Measurements from ENCODE around the gene NAPA. TPM values are rescaled to one million over a fixed set of nuclear protein-coding genes. Genes with fewer than 3 reads are reported as not detected.

The NAPA gene
- total and polyA plus RNA-seq, 8 donors, result 46.1 to 170 (median 106) TPM

- Histone ChIP-seq H3K4me1 (peaks cover 7 to 18% (median 10%) of the 10 kb centered on the region in 4 donors), H3K36me3 (no peaks in the 10 kb centered on the region), H3K4me3 (no peak overlapping the region), H3K27me3 (peaks cover 5 to 43% (median 19%) of the 10 kb centered on the region in 3 donors), H3K9me3 (no peaks in the 10 kb centered on the region), H3K27ac (no peak overlapping the region)
- no peak for DNase-seq
- intact Hi-C loops (cut with DNase I; ENCODE audit: low total_unique reads), result no loop called here
- TF ChIP-seq POLR2A (IDR thresholded peaks at IDR 0.05) (no peak), POLR2AphosphoS5 (IDR thresholded peaks at IDR 0.05) (no peak), EP300 (IDR thresholded peaks at IDR 0.05) (no peak)
- TF ChIP-seq, protein P1, sequence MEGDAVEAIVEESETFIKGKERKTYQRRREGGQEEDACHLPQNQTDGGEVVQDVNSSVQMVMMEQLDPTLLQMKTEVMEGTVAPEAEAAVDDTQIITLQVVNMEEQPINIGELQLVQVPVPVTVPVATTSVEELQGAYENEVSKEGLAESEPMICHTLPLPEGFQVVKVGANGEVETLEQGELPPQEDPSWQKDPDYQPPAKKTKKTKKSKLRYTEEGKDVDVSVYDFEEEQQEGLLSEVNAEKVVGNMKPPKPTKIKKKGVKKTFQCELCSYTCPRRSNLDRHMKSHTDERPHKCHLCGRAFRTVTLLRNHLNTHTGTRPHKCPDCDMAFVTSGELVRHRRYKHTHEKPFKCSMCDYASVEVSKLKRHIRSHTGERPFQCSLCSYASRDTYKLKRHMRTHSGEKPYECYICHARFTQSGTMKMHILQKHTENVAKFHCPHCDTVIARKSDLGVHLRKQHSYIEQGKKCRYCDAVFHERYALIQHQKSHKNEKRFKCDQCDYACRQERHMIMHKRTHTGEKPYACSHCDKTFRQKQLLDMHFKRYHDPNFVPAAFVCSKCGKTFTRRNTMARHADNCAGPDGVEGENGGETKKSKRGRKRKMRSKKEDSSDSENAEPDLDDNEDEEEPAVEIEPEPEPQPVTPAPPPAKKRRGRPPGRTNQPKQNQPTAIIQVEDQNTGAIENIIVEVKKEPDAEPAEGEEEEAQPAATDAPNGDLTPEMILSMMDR (IDR thresholded peaks at IDR 0.05), result no peak
- 85 to 89% (median 87%) methylated on average over 17 to 22 of the region's 22 CpGs for WGBS, 5 donors
Observed at GRCh38 chr19:47544476-47544875, 29.6 kb upstream of the NAPA start.

GRCh38 chr19:47544075-47544474 is 29.2 kb upstream of the NAPA start:
- intact Hi-C loops (cut with DNase I; ENCODE audit: low total_unique reads), result no loop called here
- peaks cover 7 to 18% (median 10%) of the 10 kb centered on the region in 4 donors for H3K4me1 ChIP-seq
- H3K9me3 ChIP-seq, result no peaks in the 10 kb centered on the region
- no peak overlapping the region for H3K27ac ChIP-seq
- DNase-seq, result no peak
- no peaks in the 10 kb centered on the region for H3K36me3 ChIP-seq
- 87 to 92% (median 88%) methylated on average over 17 to 18 of the region's 18 CpGs for WGBS, 5 donors
- no peak for TF ChIP-seq POLR2AphosphoS5 (IDR thresholded peaks at IDR 0.05)
- TF ChIP-seq EP300 (IDR thresholded peaks at IDR 0.05), result no peak
- no peak for TF ChIP-seq POLR2A (IDR thresholded peaks at IDR 0.05)
- TF ChIP-seq, protein P1 (IDR thresholded peaks at IDR 0.05), result no peak
- H3K4me3 ChIP-seq, result no peak overlapping the region
- H3K27me3 ChIP-seq, result peaks cover 5 to 43% (median 19%) of the 10 kb centered on the region in 3 donors

DNA sequence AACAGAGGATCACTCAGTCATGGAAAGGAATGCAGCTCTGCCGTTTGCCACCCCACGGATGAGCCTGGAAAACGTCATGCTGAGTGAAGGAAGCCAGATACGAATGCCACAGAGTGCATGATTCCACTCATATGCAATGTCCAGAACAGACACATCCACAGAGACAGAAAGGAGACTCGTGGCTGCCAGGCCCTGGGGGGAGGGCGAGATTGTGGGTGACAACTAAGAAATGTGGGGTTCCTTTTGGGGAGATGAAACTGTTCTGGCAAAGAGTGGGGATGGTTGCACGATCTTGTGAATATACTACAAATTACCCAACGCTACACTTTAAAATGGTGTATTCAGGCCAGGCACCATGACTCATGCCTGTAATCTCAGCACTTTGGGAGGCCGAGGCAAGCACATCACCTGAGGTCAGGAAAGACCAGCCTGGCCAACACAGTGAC is 27.2 kb upstream of the NAPA start:
- H3K4me1 ChIP-seq, result peaks cover 7 to 18% (median 10%) of the 10 kb centered on the region in 4 donors
- no peaks in the 10 kb centered on the region for H3K9me3 ChIP-seq
- H3K4me3 ChIP-seq, result no peak overlapping the region
- peak overlapping the region in 3 of 5 donors; percentile 48 to 81 (median 50) for H3K27ac ChIP-seq
- peak in 1 of 2 donors; percentile 57 for DNase-seq
- 72 to 81% (median 77%) methylated on average over 9 of the region's 9 CpGs for WGBS, 5 donors
- intact Hi-C loops (cut with DNase I; ENCODE audit: low total_unique reads), result no loop called here
- peaks cover 5 to 33% (median 19%) of the 10 kb centered on the region in 3 donors for H3K27me3 ChIP-seq
- TF ChIP-seq POLR2AphosphoS5 (IDR thresholded peaks at IDR 0.05) (peak in 1 of 3 donors; percentile 52), EP300 (IDR thresholded peaks at IDR 0.05) (no peak)
- no peaks in the 10 kb centered on the region for H3K36me3 ChIP-seq

- Histone ChIP-seq H3K4me1 (peaks cover 7 to 18% (median 10%) of the 10 kb centered on the region in 4 donors), H3K36me3 (no peaks in the 10 kb centered on the region), H3K4me3 (no peak overlapping the region), H3K27ac (peak overlapping the region in 3 of 5 donors; percentile 48 to 81 (median 50)), H3K27me3 (peaks cover 5 to 28% (median 19%) of the 10 kb centered on the region in 3 donors), H3K9me3 (no peaks in the 10 kb centered on the region)
- intact Hi-C loops (cut with DNase I; ENCODE audit: low total_unique reads), result no loop called here
- 26 to 54% (median 44%) methylated on average over 6 of the region's 6 CpGs for WGBS, 5 donors
- TF ChIP-seq, protein P1 (IDR thresholded peaks at IDR 0.05), result no peak
- DNase-seq, result no peak
Observed at GRCh38 chr19:47541518-47541917, 26.7 kb upstream of the NAPA start.

- no peaks in the 10 kb centered on the region for H3K9me3 ChIP-seq
- no peak for DNase-seq
- H3K4me1 ChIP-seq, result peaks cover 7 to 18% (median 10%) of the 10 kb centered on the region in 4 donors
- peak overlapping the region in 1 of 5 donors; percentile 81 for H3K27ac ChIP-seq
- WGBS, 5 donors, result 58 to 69% (median 60%) methylated on average over 4 of the region's 4 CpGs
- peaks cover 5 to 21% (median 18%) of the 10 kb centered on the region in 3 donors for H3K27me3 ChIP-seq
- no peak overlapping the region for H3K4me3 ChIP-seq
- no peak for TF ChIP-seq EP300 (IDR thresholded peaks at IDR 0.05)
- TF ChIP-seq POLR2A (IDR thresholded peaks at IDR 0.05), result no peak
- TF ChIP-seq, protein P1 (IDR thresholded peaks at IDR 0.05), result no peak
- no peak for TF ChIP-seq POLR2AphosphoS5 (IDR thresholded peaks at IDR 0.05)
- intact Hi-C loops (cut with DNase I; ENCODE audit: low total_unique reads), result no loop called here
- H3K36me3 ChIP-seq, result no peaks in the 10 kb centered on the region
Observed at GRCh38 chr19:47540748-47541147, 25.9 kb upstream of the NAPA start.

Data from stomach (tissue), 9 donors.